A549 treated with AZD9567 at 1 μM for 4 hours (cell line): ENCODE data around the gene RHBDL2. TPM values are rescaled to one million over a fixed set of nuclear protein-coding genes. Genes with fewer than 3 reads are reported as not detected.

Experiments
- total RNA-seq: library from RNA; stranded (reverse); fragments of 200-300 nt; extraction: Qiagen RNA extraction; gene quantifications from 5 replicates; pipeline ENCODE4 v1.2.3, GENCODE V29; 2022; ENCODE audit not compliant: insufficient read depth

Gene RHBDL2
- total RNA-seq = 1.8 to 3.8 TPM (median 2.7 TPM) in 5 replicates

GRCh38 chr1:38941527-38942019 is at the start of gene RHBDL2:
TSS of gene RHBDL2 (minus strand) at chr1:38941830. CDS start at chr1:38919212, 22,618 bp downstream.

GRCh38 chr1:38990738-38991637 is 49.4 kb upstream of the RHBDL2 start, which contains the start of gene AKIRIN1:
TSS of gene AKIRIN1 (plus strand) at chr1:38991276. CDS start at chr1:38991381, 105 bp downstream.

GRCh38 chr1:38881487-38881886 is 60.1 kb downstream of the RHBDL2 start, which contains the start of gene GJA9:
TSS of gene GJA9 (minus strand) at chr1:38881587. CDS start at chr1:38876098, 5,489 bp downstream.

GRCh38 chr1:38873027-38873969 is 68.3 kb downstream of the RHBDL2 start, which contains the start of gene MYCBP:
TSS of gene MYCBP (minus strand) at chr1:38873348. CDS start at chr1:38873305, 43 bp downstream.

GRCh38 chr1:38859561-38860453 is 81.8 kb downstream of the RHBDL2 start, which contains the start of gene RRAGC:
TSS of gene RRAGC (minus strand) at chr1:38859772. CDS start at chr1:38859646, 126 bp downstream.

Other genes with a start within 250 kb of the RHBDL2 start
- 28.3 to 39.6 TPM (median 30.0 TPM) in 5 replicates for gene RRAGC, start 82.1 kb downstream of the RHBDL2 start, total RNA-seq
- gene MYCBP, start 68.5 kb downstream of the RHBDL2 start, total RNA-seq = 16.5 to 26.7 TPM (median 23.2 TPM) in 5 replicates
- gene GJA9, start 60.2 kb downstream of the RHBDL2 start, total RNA-seq = not detected in 5 replicates
- 41.6 to 46.7 TPM (median 44.2 TPM) in 5 replicates for gene AKIRIN1, start 49.4 kb upstream of the RHBDL2 start, total RNA-seq
- gene NDUFS5, start 84.5 kb upstream of the RHBDL2 start, total RNA-seq = 411 to 476 TPM (median 419 TPM) in 5 replicates